Esophagus squamous epithelium (tissue), 4 donors: ENCODE results near the gene UBA7.

Experiments used
- CTCF ChIP-seq, 6 experiments: fragments of 450-650 bp in 4 of 6; fragments of 200-600 bp in 2 of 6; sonication (generic) in 2 of 6; IDR thresholded peaks; one replicate each; pipeline ENCODE4 v1.5.1; 2016 to 2019; ENCODE audit warnings: antibody characterized with exemption in 6 of 6, mild to moderate bottlenecking in 4 of 6, moderate library complexity in 4 of 6
- POLR2A ChIP-seq, 4 donors: fragments of 450-650 bp; IDR thresholded peaks; one replicate each; pipeline ENCODE4 v1.6.1; 2017; ENCODE audit warnings: antibody characterized with exemption in 4 of 4, mild to moderate bottlenecking in 4 of 4, moderate library complexity in 3 of 4

GRCh38 chr3:49769926-49770325 lies 43.8 kb downstream of the UBA7 start:
- no peak for TF ChIP-seq POLR2A (IDR thresholded peaks at IDR 0.05)
- no peak for TF ChIP-seq CTCF (IDR thresholded peaks at IDR 0.05)
